GM21360 (cell line): ENCODE measurements around the gene SDF4.

Experiments used
- ATAC-seq: cut with Tn5 transposase; IDR thresholded peaks from one replicate; pipeline ENCODE4 v1.9.1; 2021; ENCODE audit warnings: mild to moderate bottlenecking, moderate library complexity; ENCODE audit not compliant: unreplicated experiment

Gene SDF4, protein sequence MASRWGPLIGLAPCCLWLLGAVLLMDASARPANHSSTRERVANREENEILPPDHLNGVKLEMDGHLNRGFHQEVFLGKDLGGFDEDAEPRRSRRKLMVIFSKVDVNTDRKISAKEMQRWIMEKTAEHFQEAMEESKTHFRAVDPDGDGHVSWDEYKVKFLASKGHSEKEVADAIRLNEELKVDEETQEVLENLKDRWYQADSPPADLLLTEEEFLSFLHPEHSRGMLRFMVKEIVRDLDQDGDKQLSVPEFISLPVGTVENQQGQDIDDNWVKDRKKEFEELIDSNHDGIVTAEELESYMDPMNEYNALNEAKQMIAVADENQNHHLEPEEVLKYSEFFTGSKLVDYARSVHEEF

GRCh38 chr1:1231400-1232207 lies at the start of gene SDF4:
TSS of gene SDF4 (minus strand) at chr1:1232001. CDS start at chr1:1228772, 3,229 bp downstream.
- ATAC-seq: peak; percentile 87

DNA sequence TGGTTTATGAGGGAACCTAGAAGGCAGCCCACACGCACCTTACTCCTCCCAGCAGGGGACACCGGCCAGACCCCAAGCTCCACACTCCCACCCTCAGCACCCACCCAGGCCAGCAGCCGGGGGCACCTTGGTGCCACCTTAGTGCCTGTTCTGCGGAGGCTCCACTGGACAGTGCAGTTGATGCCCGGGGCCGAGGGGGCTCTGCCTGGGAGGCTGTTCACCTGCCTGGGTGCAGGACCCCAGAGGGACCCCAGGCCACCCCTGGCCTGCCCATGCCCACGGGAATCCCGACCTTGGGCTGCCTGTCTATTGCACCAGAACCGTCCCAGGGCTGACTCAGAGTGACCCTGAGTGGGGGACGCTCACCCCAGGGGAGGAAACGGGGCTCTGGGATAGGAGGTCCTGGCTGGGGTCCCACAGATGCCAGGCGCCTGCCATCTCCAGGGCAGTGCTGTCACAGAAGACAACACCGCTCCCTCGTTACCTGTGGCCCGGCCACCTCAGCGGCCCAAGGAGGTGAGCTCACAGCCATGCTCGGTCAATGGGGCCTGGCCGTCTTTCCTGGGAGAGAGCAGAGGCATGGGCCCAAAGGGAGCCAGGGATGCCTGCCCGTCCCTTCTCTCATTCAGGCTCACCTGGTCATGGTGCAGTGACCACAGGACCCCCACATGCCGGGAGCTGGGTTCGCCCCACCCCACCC lies 49.1 kb upstream of the SDF4 start:
- no peak for ATAC-seq

- no peak for ATAC-seq
Measured at GRCh38 chr1:1279028-1279427, 47.2 kb upstream of the SDF4 start.

DNA sequence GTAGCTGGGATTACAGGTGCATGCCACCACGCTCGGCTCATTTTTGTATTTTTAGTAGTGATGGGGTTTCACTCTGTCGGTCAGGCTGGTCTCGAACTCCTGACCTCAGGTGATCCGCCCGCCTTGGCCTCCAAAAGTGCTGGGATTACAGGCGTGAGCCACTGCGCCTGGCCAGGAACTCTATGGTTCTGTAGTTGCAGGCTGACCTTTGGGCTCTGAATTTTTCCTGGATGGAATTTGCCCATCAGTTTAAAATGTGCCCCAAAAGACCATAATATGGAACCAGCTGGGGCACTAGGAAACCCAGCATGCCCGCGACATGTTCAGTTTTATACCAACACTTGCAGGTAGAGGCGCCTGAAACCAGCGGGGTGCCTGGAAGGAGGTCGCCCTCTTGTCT lies 46.8 kb upstream of the SDF4 start:
- no peak for ATAC-seq

DNA sequence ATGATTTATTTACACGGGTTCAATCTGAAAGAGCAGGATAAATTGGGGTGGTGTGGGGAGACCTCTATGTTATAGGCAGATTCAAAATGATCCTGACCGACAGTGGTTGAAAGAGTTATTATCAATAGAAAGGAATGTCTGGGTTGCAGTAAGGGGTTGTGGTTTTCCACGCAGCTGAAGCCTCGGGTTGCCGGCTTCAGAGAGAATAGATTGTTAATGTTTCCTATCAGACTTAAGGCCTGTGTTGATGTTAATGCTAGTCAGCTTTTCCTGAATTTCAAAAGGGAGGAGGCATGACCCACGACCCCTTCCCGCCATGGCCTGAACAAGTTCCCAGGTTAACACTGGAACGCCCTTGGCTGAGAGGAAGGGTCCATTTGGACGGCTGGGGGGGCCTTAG lies 44.0 kb upstream of the SDF4 start:
- ATAC-seq: no peak

DNA sequence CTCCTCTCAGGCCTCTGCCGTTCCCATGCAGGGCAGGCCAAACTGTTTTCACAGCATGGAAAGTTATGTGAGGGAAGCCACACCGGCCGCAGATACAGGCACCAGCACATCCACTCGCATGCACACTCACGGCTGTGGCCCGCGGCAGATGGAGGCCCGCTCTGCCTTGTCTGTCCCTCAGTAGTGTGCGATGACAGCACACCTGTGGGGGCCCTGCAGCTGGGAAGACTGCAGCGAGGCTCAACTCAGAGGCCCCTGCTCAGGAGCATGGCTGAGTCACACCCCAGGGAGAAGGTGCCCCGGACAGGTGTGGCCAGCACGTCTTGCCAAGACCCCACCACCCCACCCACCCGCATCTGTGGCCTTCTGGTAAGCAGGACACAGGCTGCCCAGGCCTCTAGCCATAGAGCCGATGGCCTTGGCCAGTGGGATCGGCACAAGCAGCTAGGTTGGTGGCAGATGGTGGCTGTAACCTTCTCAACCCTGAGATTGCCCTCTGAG lies 43.2 kb upstream of the SDF4 start:
- no peak for ATAC-seq

- ATAC-seq: no peak
Measured at GRCh38 chr1:1274299-1274930, 42.6 kb upstream of the SDF4 start.

GRCh38 chr1:1273512-1274298 lies 41.9 kb upstream of the SDF4 start, which contains the start of gene UBE2J2:
TSS of gene UBE2J2 (minus strand) at chr1:1273854. CDS start at chr1:1267992, 5,862 bp downstream.
- ATAC-seq: peak; percentile 81

DNA sequence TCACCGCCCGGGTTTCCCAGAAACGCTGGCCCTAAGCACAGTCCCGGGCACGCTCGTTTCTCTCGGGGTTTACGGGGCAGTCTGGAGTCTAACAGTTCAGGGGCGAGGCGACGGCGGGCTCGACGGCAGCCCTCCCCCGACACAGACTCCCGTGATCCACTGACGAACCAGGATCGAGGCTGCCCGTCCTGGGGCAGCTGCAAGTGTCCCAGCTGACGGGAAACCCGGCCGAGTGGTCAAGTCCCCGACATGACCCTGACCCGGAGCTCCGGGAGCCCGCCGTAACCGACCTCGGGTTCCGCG lies 41.4 kb upstream of the SDF4 start:
- no peak for ATAC-seq

DNA sequence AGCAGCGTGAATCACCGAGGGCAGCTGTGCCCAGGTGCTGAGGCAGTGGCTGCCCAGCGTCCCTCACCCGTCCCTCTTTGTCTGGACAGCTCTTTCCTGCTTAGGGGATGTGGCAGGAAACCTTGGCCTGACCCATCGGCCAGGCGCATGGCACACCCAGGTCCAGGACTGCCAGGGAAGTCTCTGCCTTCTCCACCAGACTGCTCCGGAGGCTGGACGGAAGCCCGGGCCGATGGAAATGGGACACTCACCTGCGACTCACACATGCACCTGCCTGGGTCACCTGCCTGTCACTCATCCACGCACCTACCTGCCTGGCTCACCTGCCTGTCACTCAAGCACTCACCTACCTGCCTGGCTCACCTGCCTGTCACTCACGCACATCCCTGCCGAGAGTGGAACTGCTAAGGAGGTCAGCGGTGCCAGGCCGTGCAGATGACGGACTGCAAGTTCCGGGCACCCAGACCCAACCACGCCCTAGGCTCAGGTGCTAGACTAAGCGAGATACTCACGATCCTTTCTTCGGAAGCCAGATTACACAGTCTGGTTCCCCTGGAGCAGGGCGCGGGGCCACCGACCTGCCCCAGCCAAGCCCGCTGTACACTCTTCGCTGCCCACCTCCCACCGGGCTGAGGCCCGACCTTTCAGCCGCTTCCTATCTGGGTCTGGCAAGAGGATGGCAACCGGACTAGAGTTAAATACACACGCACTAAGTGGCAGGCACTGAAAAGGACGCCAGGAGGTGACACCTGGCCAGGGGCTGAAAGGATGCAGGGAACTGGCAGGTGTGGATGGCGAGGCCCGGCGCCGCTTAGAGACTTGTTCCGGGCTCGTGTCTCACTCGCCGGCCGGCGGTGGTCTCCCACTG lies 40.8 kb upstream of the SDF4 start:
- ATAC-seq: no peak

DNA sequence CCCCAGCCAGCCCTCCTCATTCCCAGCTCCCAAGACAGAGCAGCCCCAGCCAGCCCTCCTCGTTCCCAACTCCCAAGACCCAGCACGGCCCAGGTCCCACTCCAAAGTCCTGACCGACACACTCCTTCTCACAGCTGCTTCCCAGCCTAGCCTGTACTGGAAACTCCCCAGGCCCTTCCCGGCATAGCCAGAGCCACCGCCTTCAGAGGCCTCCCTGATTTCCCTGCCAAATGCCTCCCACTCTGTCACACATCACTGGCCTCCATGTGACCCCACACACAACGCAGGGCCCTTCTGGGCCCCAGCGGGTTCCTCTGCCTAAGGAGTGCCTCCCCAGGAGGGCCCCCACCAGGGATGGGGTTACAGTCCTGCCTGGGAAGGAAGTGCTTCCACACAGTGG lies 39.0 kb upstream of the SDF4 start:
- no peak for ATAC-seq

GRCh38 chr1:1268284-1268682 lies 36.5 kb upstream of the SDF4 start:
- ATAC-seq: no peak

- no peak for ATAC-seq
Measured at GRCh38 chr1:1267488-1268283, 35.9 kb upstream of the SDF4 start.

- ATAC-seq: no peak
Measured at GRCh38 chr1:1264868-1265272, 33.1 kb upstream of the SDF4 start.

- ATAC-seq: no peak
Measured at GRCh38 chr1:1264026-1264425, 32.2 kb upstream of the SDF4 start.

- no peak for ATAC-seq
Measured at GRCh38 chr1:1262758-1263157, 31.0 kb upstream of the SDF4 start.

DNA sequence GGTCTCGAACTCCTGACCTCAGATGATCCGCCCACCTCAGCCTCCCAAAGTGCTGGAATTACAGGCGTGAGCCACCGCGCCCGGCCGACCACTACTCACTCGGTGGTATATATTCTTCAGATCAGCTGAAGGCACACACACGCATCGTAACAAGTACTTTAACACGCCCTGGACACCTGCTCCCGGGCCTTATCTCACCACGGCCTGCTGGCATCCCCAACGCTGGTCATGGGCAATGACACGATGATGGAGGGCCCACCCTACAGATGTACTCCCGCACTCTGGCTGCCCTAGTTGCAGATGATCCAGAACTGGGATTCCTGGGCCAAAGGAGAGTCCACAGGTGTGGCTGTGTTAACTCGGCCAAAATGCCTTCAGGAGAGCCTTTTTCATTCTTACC lies 30.3 kb upstream of the SDF4 start:
- no peak for ATAC-seq

DNA sequence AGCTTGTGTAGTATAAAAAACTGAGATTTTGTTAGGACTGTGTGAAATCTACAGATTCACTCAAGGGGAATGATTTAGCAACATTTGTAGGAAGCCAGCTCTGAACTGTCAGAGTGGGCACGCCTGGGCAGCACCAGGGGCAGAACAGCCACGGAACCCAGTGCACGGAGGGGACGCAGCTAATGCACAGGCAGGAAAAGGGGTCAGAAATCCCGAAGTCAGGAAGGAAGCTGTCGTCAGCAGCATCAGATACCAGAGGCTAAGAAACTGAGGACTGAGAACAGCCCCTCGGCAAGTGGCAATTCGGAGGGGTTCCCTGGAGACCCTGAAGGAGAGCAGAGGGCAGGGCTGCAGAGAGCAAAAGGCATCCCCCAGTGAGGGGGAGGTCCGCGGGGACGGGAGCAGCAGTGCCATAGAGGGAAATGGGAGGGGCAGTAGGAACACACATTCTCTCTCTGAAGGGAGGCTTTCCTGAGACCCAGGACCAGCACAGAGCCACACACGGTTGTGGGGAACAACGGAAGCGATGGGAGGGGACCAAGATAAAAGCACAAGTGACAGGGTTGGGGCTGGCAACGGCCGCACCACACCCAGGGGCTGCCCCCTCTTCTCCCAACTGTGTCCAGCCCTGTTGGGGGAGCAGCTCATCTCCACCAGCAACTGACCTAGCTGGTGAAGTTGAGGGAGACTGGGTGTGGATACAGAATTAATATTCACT lies 29.2 kb upstream of the SDF4 start:
- ATAC-seq: no peak
